NCI-H1092 (cell line): ENCODE results near the gene DLGAP1.
"Not testable (repeated sequence)": the region's sequence is repeated elsewhere in the genome, so short reads cannot be mapped to it uniquely, and the experiment has no call there.

Source experiments
- DNase-seq: peaks from one replicate; lab custom pipeline; 2025; lab: John Stamatoyannopoulos, UW

DLGAP1 gene

DNA sequence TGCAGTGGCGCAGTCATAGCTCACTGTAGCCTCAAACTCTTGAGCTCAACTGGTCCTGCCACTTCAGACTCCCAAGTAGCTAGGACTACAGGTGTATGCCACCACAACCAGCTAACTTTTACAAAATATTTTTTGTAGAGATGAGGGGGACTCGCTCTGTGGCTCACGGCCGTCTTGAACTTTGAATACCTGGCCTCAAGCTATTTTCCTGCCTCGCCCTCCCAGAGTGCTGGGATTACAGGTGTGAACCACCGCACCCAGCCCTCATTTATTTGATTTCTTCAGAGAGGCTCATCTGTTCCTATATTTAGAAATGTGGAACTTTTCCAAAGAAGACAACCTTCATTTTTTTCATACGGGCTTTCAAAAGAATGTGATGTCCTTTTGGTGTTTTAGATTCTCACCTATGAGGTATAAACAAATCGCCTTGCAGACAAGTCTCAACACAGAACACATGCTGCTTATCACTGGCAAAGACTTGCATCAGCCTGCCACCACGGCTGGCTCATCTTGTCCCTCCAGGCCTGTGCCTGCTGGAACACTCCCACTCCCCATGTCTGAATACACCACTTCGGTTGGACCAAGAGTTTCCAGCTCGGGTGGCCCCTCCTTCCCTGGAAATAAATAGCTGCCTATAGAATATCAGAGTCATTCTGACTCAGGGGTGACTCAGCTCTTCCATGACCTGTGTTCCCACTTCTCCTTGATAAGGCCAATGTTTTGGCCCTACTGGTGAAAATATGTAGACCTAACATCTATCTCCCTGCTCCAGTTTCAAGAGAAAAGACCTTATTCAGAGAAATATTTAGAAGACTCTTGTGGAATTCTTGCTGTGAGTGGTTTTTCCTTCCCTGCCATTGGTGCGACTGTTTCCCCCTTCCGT lies 802.5 kb downstream of the DLGAP1 start:
- DNase-seq, result no peak

- DNase-seq, result no peak
These were observed 803.8 kb downstream of the DLGAP1 start for GRCh38 chr18:3651266-3651665.

DNA sequence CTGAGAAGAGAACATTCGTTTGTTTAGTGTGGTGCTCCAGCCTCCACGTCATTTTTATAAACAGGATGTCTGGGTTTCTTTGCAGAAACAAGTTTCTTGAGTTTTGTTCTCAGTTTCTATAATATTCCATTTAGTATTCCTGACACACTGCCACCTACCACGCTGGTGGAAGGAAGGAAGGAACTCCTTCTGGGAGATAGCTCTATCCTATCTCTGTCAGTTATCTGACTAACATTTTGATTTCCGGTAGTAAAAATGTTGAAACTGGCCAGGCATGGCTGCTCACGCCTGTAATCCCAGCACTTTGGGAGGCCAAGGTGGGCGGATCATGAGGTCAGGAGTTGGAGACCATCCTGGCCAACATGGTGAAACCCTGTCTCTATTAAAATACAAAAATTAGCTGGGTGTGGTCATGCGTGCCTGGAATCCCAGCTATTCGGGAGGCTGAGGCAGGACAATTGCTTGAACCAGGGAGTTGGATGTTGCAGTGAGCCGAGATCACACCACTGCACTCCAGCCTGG lies 804.5 kb downstream of the DLGAP1 start:
- DNase-seq, result not testable (repeated sequence)

DNA sequence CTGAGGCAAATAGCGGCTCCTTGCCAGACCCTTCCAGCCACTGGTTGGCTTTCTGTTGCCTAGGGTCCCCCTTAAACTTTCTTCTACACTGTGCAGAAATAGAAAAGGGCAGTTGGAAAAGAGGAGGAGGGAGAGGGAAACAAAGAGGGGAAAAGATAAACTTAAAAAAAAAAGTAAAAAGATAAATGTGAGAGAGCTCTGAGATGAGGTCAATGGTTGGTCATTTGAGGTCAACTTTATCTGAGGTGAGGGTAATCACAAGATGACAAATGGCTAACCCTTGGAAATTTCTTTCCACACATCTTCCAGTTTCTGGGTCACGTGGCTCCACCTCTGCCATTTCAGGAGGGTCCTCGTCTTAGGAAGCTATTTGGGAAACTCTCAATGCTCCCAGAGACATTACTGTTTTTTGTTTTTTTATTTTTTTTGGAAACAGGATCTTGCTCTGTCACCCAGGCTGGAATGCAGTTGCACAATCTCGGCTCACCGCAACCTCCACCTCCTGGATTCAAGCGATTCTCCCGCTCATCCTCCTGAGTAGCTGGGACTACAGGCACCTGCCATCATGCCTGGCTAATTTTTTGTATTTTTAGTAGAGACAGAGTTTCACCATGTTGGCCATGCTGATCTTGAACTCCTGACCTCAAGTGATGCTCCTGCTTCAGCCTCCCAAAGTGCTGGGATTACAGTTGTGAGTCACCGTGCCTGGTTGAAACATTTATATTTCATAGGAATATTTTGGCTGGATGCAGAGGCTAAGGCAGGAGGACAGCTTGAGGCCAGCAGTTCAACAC lies 805.3 kb downstream of the DLGAP1 start:
- no peak for DNase-seq

GRCh38 chr18:3649135-3649632 lies 805.9 kb downstream of the DLGAP1 start:
- DNase-seq, result no peak

DNA sequence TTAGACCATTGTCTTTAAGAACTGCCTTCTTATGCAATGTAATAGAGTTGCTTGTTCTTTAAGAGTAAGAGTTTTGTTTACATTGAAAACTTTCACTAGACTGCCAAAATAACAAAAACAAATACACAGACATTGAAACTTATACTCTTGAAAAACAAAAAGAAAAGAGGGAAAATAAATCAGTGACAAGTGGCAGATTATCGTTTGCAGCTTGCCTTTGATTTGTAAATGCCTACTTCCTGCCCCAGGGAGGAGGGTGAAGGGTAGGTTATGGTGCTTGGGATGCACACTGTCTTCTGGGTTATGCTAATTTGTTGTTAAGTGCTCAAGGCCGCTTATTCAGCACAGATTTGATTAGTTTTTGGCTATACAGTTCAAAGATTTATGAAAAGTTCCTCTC lies 806.5 kb downstream of the DLGAP1 start:
- no peak for DNase-seq

GRCh38 chr18:3648200-3648599 lies 806.9 kb downstream of the DLGAP1 start:
- DNase-seq, result peak; percentile 39

- no peak for DNase-seq
These were observed 807.5 kb downstream of the DLGAP1 start for GRCh38 chr18:3647636-3648035.

DNA sequence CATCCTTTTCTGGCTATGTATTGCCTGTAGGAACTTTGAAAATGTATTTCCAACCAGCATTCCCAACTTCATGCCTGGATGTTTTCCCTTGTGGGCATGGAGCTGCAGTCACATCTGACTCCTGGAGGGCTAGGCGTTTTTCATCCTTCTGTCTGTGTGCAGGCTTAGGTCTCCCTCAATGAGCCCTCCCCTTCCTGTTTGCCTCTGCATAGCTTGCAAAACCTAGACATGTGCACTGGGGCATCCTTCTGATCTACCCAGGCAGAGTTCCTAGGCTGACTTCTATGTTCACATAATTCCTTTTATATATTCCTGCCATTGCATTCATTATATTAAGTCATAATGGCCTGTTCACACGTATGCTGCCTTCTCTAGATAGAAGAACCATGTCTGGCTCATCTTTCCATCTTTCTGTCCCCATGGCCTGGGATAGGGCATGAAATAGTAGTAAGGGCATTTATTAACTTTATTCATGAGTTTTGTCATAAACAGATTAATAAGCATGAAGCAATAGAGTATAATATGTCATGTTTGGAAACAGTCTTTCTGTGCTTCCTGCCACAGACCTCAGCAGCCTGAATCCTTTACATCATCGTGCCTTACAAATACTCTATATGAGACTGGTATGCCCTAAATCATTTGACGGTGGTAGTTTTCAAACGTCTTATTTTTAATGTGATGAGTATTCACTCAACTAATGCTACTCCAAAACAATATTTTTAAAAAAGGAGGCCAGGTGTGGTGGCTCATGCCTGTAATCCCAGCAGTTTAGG lies 809.5 kb downstream of the DLGAP1 start:
- no peak for DNase-seq

DNA sequence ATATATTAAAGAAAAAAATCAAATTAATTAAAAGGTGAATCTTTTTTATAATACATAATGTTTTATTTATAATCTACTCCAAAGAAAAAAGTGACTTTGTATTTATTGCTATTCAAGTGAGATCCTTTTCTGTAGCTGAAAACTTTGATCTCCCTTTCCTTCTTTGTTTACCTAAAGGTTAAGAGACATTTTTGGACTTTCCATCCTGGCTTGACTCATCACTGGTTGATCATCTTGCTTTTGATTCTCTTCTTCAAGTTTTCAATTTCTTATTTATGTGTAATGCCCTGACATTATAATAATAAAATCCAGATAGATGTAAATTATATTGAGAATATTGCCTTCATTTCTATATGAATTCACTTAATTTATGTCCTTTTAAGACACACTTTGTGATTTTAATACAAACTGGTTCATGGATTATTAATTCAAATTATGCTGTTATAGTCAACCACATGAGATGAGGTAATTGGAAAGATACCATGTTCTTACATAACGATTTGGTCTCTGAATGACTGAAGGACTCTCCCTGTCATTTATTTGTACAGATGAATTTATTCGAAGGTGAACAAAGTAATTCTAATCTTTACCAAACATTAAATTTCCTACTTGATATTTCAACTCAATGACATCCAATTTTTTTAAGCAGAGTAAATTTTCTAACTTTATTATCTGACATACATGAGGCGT lies 820.7 kb downstream of the DLGAP1 start:
- DNase-seq, result no peak

DNA sequence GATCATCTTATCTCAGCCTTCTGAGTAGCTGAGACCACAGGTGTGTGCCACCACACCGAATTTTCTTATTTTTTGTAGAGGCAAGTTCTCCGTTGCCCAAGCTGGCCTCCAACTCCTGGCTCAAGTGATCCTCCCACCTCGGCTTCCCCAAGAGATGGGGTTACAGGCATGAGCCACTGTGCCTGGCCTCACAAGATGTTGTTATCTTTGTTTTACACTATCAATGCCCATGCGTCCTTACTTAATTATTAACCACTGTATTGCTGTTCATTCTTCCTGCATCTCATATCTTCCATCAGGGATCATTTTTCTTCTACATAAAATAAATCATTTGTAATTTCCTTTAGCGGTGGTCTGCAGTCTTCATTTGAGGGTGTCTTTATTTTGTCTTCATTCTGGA lies 823.2 kb downstream of the DLGAP1 start:
- DNase-seq, result no peak

GRCh38 chr18:3626929-3627458 lies 828.1 kb downstream of the DLGAP1 start:
- DNase-seq, result no peak

- DNase-seq, result no peak
These were observed 829.4 kb downstream of the DLGAP1 start for GRCh38 chr18:3625742-3626091.

DNA sequence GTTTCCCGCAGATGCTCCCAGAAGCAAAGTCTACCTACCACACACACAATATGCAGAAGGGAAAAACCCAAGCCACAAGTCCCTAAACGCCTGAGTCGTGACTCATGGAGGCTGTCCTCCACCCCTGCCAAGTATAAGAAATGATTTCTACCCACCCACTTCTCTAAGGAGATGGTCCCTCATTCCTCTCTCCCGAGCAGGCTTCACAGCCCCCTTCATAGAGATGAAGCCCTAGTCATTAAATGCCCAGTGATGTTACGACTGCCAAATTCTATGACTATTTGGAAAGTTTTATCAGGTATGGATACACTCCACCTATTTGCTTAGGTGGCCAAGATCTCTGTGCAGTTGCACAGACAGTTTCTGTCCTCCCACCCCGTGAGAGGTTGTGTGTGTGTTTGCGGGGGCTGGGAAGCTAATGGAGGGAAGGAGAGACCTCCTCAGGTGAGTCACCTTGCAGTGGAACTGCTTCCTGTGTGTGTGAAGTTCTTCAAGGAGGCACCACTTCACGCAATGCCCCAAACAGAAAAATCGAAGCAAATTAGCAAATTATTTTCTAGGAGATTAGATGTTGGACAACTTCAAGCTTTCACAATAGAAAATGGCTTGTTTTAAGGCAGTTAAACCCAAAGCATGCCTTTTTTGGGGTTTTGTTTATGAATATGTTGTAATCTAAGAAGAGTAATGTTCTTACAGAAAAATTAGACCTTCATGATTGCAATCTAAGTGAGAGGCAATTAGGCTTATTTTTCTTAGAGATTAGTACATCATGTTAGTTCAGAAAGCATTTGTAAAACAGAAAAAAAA lies 830.0 kb downstream of the DLGAP1 start:
- no peak for DNase-seq

DNA sequence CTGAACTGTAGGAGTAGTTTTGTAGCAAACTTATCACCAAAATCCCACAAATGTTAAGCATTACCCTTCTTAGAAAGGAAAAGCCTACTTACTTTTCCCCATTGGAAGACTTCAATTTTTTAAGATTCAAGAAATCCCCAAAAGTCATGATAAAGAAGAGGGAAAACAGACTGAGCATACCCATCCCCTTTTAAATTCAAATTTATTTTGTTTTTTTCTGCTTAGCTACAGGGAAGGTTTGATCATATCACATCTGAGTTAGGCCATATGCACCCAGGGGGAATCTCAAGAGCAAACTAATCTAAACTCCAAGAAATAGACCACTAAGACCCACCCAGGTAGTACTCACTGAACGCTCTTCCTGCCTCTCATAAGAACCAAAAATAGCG lies 830.6 kb downstream of the DLGAP1 start:
- no peak for DNase-seq

DNA sequence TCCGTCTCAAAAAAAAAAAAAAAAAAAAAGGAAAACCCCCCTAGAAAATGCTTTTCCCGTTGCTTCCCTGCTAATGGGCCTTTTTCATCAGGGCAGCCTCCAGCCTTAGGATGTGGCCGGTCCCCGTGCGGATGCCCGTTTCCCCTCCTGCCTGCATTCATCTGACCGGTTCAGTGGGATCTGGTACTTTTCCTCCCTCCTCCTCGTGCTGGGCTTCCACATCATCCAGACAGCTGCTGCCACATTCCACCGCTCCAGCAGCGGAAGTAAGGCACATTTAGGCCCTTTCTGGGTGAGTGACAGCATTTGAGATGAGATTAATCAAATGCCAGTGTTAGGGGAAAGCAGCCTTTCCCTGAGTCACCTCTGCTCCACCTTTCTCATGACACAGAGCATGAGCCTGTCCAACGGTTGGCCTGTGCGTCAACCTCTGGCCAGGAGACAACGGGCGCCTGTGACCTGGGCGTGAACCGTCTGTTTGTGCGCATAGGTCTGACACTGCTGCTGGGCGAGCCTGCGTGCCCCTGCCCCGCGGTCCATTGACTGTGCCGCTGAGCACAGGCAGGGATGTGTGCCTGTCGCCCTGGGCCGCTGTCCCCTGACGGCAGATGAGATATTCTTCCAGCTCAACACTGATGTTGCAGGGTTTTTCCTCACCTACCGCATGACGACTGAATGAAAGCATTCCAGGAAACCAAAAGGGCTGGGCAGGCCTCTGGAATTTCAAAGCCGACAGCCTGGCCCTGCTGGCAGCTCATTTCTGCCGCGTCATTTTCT lies 831.1 kb downstream of the DLGAP1 start:
- DNase-seq, result no peak

- no peak for DNase-seq
These were observed 834.7 kb downstream of the DLGAP1 start for GRCh38 chr18:3620146-3621119.

- no peak for DNase-seq
These were observed 835.4 kb downstream of the DLGAP1 start for GRCh38 chr18:3619746-3620145.
